ENCODE data around the gene USP24.
"Not testable (repeated sequence)": the region's sequence is repeated elsewhere in the genome, so short reads cannot be mapped to it uniquely, and the experiment has no call there.

DNA sequence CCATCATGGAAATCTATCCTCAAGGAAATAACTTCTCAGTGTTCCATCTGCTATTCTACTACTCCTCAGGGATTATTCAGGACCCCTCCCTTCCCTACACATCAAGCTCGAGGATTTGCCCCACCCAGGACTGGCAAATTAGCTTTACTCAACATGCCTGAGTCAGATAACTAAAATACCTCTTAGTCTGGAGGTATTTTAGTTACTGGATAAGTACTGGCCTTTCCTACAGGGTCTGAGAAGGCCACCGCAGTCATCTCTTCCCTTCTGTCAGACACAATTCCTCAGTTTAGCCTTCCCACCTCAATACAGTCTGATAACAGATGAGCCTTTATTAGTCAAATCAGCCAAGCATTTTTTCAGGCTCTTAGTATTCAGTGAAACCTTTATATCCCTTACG is 188.5 kb downstream of the USP24 start:
- TF ChIP-seq, protein P1, sequence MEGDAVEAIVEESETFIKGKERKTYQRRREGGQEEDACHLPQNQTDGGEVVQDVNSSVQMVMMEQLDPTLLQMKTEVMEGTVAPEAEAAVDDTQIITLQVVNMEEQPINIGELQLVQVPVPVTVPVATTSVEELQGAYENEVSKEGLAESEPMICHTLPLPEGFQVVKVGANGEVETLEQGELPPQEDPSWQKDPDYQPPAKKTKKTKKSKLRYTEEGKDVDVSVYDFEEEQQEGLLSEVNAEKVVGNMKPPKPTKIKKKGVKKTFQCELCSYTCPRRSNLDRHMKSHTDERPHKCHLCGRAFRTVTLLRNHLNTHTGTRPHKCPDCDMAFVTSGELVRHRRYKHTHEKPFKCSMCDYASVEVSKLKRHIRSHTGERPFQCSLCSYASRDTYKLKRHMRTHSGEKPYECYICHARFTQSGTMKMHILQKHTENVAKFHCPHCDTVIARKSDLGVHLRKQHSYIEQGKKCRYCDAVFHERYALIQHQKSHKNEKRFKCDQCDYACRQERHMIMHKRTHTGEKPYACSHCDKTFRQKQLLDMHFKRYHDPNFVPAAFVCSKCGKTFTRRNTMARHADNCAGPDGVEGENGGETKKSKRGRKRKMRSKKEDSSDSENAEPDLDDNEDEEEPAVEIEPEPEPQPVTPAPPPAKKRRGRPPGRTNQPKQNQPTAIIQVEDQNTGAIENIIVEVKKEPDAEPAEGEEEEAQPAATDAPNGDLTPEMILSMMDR (optimal IDR thresholded peaks at IDR 0.05 in 1 of 3, IDR thresholded peaks at IDR 0.05 in 1 of 3, conservative IDR thresholded peaks at IDR 0.05 in 1 of 3; ENCODE audit: extremely low read depth in 1 of 3, insufficient read depth in 2 of 3, low read length in 3 of 3) = not testable (repeated sequence)
- not testable (repeated sequence) for TF ChIP-seq EZH2 (IDR thresholded peaks at IDR 0.05; ENCODE audit: low read length)

All from keratinocyte (primary cell).